NCI-H1930 (cell line): ENCODE results near the gene LRP11.

Source experiments
- DNase-seq, 2 experiments: peaks; one replicate each; lab custom pipeline; 2025; lab: John Stamatoyannopoulos, UW

Gene LRP11

DNA sequence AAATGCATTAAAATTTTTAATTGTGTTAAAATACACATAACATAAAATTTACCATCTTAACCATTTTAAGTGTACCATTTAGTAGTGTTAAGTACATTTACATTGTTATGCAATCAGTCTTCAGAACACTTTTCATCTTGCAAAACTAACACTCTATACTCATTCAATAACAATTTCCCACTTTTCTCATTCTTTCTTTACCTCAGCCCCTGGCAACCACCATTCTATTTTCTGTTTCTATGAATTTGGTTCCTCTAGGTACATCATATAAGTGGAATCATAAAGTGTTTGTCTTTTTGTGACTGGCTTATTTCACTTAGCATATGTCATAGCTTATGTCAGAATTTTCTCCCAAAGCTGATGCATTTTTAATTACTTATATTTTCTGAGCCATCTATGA is 82.4 kb downstream of the LRP11 start:
- DNase-seq = no peak

GRCh38 chr6:149779644-149779963 is 84.6 kb downstream of the LRP11 start:
- no peak for DNase-seq

- DNase-seq = no peak
These were observed 86.5 kb downstream of the LRP11 start for GRCh38 chr6:149777624-149778023.

DNA sequence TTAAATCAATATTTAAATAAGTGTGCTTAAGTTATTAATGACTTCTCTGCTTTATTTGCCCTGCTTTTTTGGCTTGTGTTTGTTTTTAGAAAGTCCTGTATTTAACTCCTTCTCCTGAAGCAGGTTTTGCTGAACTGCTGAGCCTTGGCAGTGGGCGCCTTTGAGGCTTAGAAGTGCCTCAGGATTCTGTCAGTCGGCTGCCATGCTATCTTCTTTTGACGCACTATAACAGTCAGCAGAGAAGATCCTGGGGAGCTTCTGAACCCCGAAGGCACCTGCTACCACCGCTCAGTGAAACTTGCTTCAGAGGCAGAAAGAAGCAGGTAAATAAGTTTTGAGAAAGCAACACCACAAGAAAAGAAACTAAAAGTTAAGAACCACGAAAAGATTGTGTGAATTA is 92.2 kb downstream of the LRP11 start:
- no peak for DNase-seq

GRCh38 chr6:149771185-149771584 is 93.0 kb downstream of the LRP11 start:
- DNase-seq = no peak

GRCh38 chr6:149769676-149770075 is 94.5 kb downstream of the LRP11 start:
- DNase-seq = no peak
